ENCODE data around the gene SLC12A8. TPM values are rescaled to one million over a fixed set of nuclear protein-coding genes. Genes with fewer than 3 reads are reported as not detected.

SLC12A8 gene
- total RNA-seq, 1 experiment from 2014 or later, result 13.0 TPM

DNA sequence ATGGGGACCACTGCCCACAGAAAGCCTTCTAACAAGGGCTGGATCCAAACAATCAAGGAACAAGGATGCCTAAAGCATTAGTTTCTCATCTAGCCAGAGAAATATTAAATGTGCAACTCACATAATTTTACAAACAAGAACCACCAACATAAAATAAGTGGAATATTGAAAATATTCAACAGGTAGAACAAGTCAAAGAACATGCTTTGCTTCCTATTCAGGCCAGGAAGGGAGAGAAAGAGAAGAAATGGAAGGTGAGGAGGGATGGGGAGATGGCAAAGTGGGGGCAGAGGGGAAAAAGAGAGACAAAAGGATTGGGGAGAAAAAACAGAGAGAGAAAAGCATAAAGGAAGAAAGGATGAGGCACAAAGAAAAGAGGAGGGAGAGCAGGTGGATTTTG, 63.1 kb downstream of the SLC12A8 start:
- peaks cover 6% of the 10 kb centered on the region for H3K36me3 Mint-ChIP-seq (ENCODE audit: insufficient read depth, unreplicated experiment)
- TF ChIP-seq, protein P1, sequence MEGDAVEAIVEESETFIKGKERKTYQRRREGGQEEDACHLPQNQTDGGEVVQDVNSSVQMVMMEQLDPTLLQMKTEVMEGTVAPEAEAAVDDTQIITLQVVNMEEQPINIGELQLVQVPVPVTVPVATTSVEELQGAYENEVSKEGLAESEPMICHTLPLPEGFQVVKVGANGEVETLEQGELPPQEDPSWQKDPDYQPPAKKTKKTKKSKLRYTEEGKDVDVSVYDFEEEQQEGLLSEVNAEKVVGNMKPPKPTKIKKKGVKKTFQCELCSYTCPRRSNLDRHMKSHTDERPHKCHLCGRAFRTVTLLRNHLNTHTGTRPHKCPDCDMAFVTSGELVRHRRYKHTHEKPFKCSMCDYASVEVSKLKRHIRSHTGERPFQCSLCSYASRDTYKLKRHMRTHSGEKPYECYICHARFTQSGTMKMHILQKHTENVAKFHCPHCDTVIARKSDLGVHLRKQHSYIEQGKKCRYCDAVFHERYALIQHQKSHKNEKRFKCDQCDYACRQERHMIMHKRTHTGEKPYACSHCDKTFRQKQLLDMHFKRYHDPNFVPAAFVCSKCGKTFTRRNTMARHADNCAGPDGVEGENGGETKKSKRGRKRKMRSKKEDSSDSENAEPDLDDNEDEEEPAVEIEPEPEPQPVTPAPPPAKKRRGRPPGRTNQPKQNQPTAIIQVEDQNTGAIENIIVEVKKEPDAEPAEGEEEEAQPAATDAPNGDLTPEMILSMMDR (IDR thresholded peaks at IDR 0.05; ENCODE audit: unreplicated experiment), result no peak
- H3K27ac Mint-ChIP-seq (ENCODE audit: low read depth, unreplicated experiment), result no peak overlapping the region
- BruUV-seq (replicated peaks), result no TSS peak
- no peaks in the 10 kb centered on the region for H3K4me1 Mint-ChIP-seq (ENCODE audit: insufficient read depth, unreplicated experiment)
- no peak for DNase-seq (ENCODE audit: unreplicated experiment)
- intact Hi-C loops (cut with micrococcal nuclease), result no loop called here
- H3K9me3 Mint-ChIP-seq (ENCODE audit: unreplicated experiment), result no peaks in the 10 kb centered on the region
- ChIA-PET CTCF (interaction anchor here (0.6 to 1.5 kb wide), 3 partner anchors 39 to 331 kb away, joined by 3 to 4 read pairs (median 4); no protein-coding TSS in a partner anchor), POLR2A (no interaction called here)
- H3K27me3 Mint-ChIP-seq (ENCODE audit: insufficient read depth, unreplicated experiment), result no peaks in the 10 kb centered on the region
- no peak overlapping the region for H3K4me3 Mint-ChIP-seq (ENCODE audit: unreplicated experiment)

DNA sequence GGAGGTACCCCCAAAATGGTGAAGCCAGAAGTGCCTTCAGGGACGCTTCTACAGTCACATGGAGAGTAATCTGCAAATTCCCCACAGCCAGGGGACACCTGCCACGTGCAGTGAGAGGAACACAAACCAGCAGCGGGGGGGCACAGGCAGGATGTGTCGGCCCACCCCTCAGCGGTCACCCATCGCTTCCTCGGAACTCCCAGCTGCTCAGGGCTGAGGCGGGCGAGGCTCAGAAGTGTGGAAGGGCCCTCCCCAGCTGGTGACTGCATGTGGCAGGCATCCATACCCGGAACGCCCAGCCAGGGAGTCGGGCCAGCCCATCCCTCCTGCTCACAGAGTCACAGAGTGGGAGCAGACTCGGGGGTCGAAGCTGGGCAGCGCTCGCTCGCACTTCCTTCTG, 63.7 kb downstream of the SLC12A8 start:
- Mint-ChIP-seq H3K4me1 (ENCODE audit: insufficient read depth, unreplicated experiment) (no peaks in the 10 kb centered on the region), H3K36me3 (ENCODE audit: insufficient read depth, unreplicated experiment) (peaks cover 6% of the 10 kb centered on the region), H3K4me3 (ENCODE audit: unreplicated experiment) (no peak overlapping the region), H3K27me3 (ENCODE audit: insufficient read depth, unreplicated experiment) (no peaks in the 10 kb centered on the region), H3K9me3 (ENCODE audit: unreplicated experiment) (no peaks in the 10 kb centered on the region), H3K27ac (ENCODE audit: low read depth, unreplicated experiment) (no peak overlapping the region)
- ChIA-PET CTCF (no interaction called here), POLR2A (no interaction called here)
- BruUV-seq (replicated peaks), result no TSS peak
- intact Hi-C loops (cut with micrococcal nuclease), result no loop called here
- TF ChIP-seq, protein P1 (IDR thresholded peaks at IDR 0.05; ENCODE audit: unreplicated experiment), result no peak
- no peak for DNase-seq (ENCODE audit: unreplicated experiment)

DNA sequence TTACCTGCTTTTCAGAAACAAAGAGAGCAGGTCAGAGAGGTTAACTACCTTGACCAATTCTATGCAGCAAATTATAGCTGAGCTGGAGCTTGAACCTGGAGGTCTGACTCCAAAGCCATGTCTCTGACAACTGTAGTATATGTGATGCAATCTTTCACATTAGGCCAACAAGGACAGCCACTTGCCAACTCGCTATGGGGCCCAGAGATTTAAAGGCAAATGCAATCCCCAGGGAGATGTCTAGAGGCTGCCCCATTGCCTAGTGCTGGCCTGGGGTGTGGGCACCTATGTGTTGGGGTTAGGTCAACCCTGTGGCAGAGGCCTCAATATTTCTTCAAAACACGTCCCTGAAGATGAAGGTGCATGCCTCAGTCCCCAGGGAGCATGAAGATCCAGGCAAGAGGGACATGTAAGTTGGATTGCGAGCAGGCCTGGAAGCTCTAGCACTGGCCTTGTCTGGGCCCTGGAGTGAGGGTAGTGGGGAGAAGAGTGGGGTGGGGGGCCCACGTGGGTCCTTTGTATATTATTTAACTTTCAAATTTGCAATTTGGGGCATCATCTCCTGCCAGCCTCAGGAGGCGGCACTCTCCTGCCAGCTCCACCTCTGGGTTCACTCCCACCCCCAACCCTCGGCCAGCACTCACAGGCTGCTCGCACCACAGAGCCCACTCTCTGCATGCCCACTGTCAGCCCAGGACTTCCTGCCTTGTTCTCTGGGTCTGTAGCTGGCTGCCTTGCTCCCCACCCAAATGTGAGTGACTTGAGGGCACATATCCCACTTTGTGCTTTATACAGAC, 64.3 kb downstream of the SLC12A8 start:
- TF ChIP-seq, protein P1 (IDR thresholded peaks at IDR 0.05; ENCODE audit: unreplicated experiment), result no peak
- ChIA-PET POLR2A (no interaction called here), CTCF (no interaction called here)
- Mint-ChIP-seq H3K27ac (ENCODE audit: low read depth, unreplicated experiment) (no peak overlapping the region), H3K36me3 (ENCODE audit: insufficient read depth, unreplicated experiment) (no peaks in the 10 kb centered on the region), H3K4me3 (ENCODE audit: unreplicated experiment) (no peak overlapping the region), H3K4me1 (ENCODE audit: insufficient read depth, unreplicated experiment) (no peaks in the 10 kb centered on the region), H3K27me3 (ENCODE audit: insufficient read depth, unreplicated experiment) (no peaks in the 10 kb centered on the region), H3K9me3 (ENCODE audit: unreplicated experiment) (no peaks in the 10 kb centered on the region)
- intact Hi-C loops (cut with micrococcal nuclease), result no loop called here
- BruUV-seq (replicated peaks), result no TSS peak
- no peak for DNase-seq (ENCODE audit: unreplicated experiment)

DNA sequence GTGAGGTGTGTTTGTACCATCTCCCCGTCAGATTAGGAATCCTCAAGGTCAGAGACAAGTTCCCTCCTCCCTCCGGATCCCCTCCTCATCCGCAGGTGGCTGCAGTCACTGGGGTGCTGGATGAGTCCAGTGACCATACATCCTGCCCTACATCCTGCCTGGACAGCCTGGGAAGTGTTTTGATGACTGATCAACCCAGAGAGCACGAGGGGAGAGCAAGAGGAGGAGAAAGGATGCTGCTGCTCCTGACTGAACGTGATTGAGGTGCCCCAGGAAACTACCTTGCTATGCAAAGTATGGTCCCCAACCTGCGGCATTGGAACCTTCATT, 65.1 kb downstream of the SLC12A8 start:
- Mint-ChIP-seq H3K4me3 (ENCODE audit: unreplicated experiment) (no peak overlapping the region), H3K9me3 (ENCODE audit: unreplicated experiment) (no peaks in the 10 kb centered on the region), H3K36me3 (ENCODE audit: insufficient read depth, unreplicated experiment) (no peaks in the 10 kb centered on the region), H3K27me3 (ENCODE audit: insufficient read depth, unreplicated experiment) (no peaks in the 10 kb centered on the region), H3K4me1 (ENCODE audit: insufficient read depth, unreplicated experiment) (no peaks in the 10 kb centered on the region), H3K27ac (ENCODE audit: low read depth, unreplicated experiment) (no peak overlapping the region)
- DNase-seq (ENCODE audit: unreplicated experiment), result no peak
- TF ChIP-seq, protein P1 (IDR thresholded peaks at IDR 0.05; ENCODE audit: unreplicated experiment), result no peak
- intact Hi-C loops (cut with micrococcal nuclease), result no loop called here
- BruUV-seq (replicated peaks), result no TSS peak
- ChIA-PET CTCF (no interaction called here), POLR2A (no interaction called here)
